ENCODE results near the gene OR2K2. TPM values are rescaled to one million over a fixed set of nuclear protein-coding genes. Genes with fewer than 3 reads are reported as not detected.

The OR2K2 gene
- total and polyA plus RNA-seq, 7 donors, result not detected

- TF ChIP-seq EP300 (IDR thresholded peaks at IDR 0.05), result no peak
- TF ChIP-seq CTCF (IDR thresholded peaks at IDR 0.05), result no peak
- no peak for TF ChIP-seq POLR2AphosphoS5 (IDR thresholded peaks at IDR 0.05)
- TF ChIP-seq POLR2A (IDR thresholded peaks at IDR 0.05), result no peak
- no peaks in the 10 kb centered on the region for H3K9me3 ChIP-seq
- H3K27ac ChIP-seq, result no peak overlapping the region
- 94 to 95% methylated on average over 1 of the region's 1 CpG for WGBS, 2 donors
- H3K36me3 ChIP-seq, result peaks cover 32 to 100% (median 53%) of the 10 kb centered on the region in 4 donors
- H3K27me3 ChIP-seq, result no peaks in the 10 kb centered on the region
- H3K4me3 ChIP-seq, result no peak overlapping the region
- no peak for DNase-seq
- no peaks in the 10 kb centered on the region for H3K4me1 ChIP-seq
- intact Hi-C loops (cut with DNase I), result no loop called here
Observed at GRCh38 chr9:111366978-111367377, 37.0 kb upstream of the OR2K2 start.

- DNase-seq, result no peak
- peaks cover 8 to 70% (median 16%) of the 10 kb centered on the region in 4 donors for H3K36me3 ChIP-seq
Observed at GRCh38 chr9:111362526-111362925, 32.5 kb upstream of the OR2K2 start.

GRCh38 chr9:111360881-111361280 is 30.9 kb upstream of the OR2K2 start:
- Histone ChIP-seq H3K36me3 (peaks cover 8 to 54% (median 11%) of the 10 kb centered on the region in 4 donors), H3K4me3 (no peak overlapping the region), H3K4me1 (peaks cover 0 to 7% (median 4%) of the 10 kb centered on the region in 4 donors), H3K27ac (no peak overlapping the region), H3K27me3 (no peaks in the 10 kb centered on the region), H3K9me3 (no peaks in the 10 kb centered on the region)
- 90 to 91% methylated on average over 2 of the region's 2 CpGs for WGBS, 2 donors
- TF ChIP-seq POLR2A (IDR thresholded peaks at IDR 0.05) (no peak), POLR2AphosphoS5 (IDR thresholded peaks at IDR 0.05) (no peak), EP300 (IDR thresholded peaks at IDR 0.05) (no peak), CTCF (IDR thresholded peaks at IDR 0.05) (no peak)
- no peak for DNase-seq
- intact Hi-C loops (cut with DNase I), result no loop called here

More at GRCh38 chr9:111362526-111362925, 32.5 kb upstream of the OR2K2 start:
- 94 to 97% methylated on average over 5 of the region's 5 CpGs for WGBS, 2 donors
- intact Hi-C loops (cut with DNase I), result no loop called here
- Histone ChIP-seq H3K4me3 (no peak overlapping the region), H3K9me3 (no peaks in the 10 kb centered on the region), H3K4me1 (no peaks in the 10 kb centered on the region), H3K27ac (no peak overlapping the region), H3K27me3 (no peaks in the 10 kb centered on the region)
- TF ChIP-seq EP300 (IDR thresholded peaks at IDR 0.05), result no peak
- TF ChIP-seq POLR2AphosphoS5 (IDR thresholded peaks at IDR 0.05), result no peak
- no peak for TF ChIP-seq CTCF (IDR thresholded peaks at IDR 0.05)
- TF ChIP-seq POLR2A (IDR thresholded peaks at IDR 0.05), result no peak

GRCh38 chr9:111356481-111357244 is 26.6 kb upstream of the OR2K2 start:
- Histone ChIP-seq H3K27ac (peak overlapping the region; percentile 36 to 74 (median 60)), H3K4me3 (peak overlapping the region in 3 of 4 donors; percentile 25 to 32 (median 30)), H3K27me3 (no peaks in the 10 kb centered on the region), H3K36me3 (peaks cover 0 to 11% (median 0%) of the 10 kb centered on the region in 4 donors), H3K9me3 (no peaks in the 10 kb centered on the region), H3K4me1 (peaks cover 0 to 8% (median 5%) of the 10 kb centered on the region in 4 donors)
- WGBS, 2 donors, result 74 to 77% methylated on average over 11 of the region's 11 CpGs
- DNase-seq, result peak; percentile 69
- intact Hi-C loops (cut with DNase I), result no loop called here
- TF ChIP-seq POLR2AphosphoS5 (IDR thresholded peaks at IDR 0.05) (peak in 1 of 4 donors; percentile 2), POLR2A (IDR thresholded peaks at IDR 0.05) (no peak)

DNA sequence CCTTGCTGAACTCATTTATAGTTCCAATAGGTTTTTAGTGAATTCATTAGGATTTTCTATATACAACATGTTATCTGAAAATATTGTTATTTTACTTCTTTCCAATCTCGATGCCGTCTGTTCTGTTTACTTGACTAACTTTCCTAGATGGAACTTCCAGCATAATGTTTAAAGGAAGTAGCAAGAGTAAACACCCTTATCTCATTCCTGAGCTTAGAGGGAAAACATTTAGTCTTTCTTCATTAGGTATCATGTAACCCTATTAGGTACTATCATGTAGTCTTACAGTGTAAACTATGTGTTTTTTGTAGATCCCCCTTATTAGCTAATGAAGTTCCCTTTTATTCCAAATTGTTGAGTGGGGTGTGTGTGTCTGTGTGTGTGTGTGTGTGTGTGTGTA is 22.5 kb upstream of the OR2K2 start:
- no peak for DNase-seq
- Histone ChIP-seq H3K4me3 (no peak overlapping the region), H3K27ac (no peak overlapping the region), H3K27me3 (no peaks in the 10 kb centered on the region), H3K9me3 (no peaks in the 10 kb centered on the region), H3K36me3 (no peaks in the 10 kb centered on the region), H3K4me1 (peaks cover 0 to 8% (median 5%) of the 10 kb centered on the region in 4 donors)
- 18 to 72% methylated on average over 2 of the region's 2 CpGs for WGBS, 2 donors
- intact Hi-C loops (cut with DNase I), result no loop called here
- TF ChIP-seq EP300 (IDR thresholded peaks at IDR 0.05), result no peak
- TF ChIP-seq POLR2AphosphoS5 (IDR thresholded peaks at IDR 0.05), result no peak
- no peak for TF ChIP-seq CTCF (IDR thresholded peaks at IDR 0.05)
- TF ChIP-seq POLR2A (IDR thresholded peaks at IDR 0.05), result no peak
